ENCODE measurements around the gene CLCA1.

The CLCA1 gene

GRCh38 chr1:86466109-86466844 lies 2.5 kb upstream of the CLCA1 start:
- DNase-seq: no peak

GRCh38 chr1:86466986-86467385 lies 1.7 kb upstream of the CLCA1 start:
- DNase-seq: no peak

- no peak for DNase-seq
Observed at GRCh38 chr1:86470859-86471258, 2.1 kb downstream of the CLCA1 start.

- DNase-seq: no peak
Observed at GRCh38 chr1:86471291-86471690, 2.6 kb downstream of the CLCA1 start.

- no peak for DNase-seq
Observed at GRCh38 chr1:86472152-86472551, 3.4 kb downstream of the CLCA1 start.

GRCh38 chr1:86472767-86473166 lies 4.0 kb downstream of the CLCA1 start:
- DNase-seq: no peak

- no peak for DNase-seq
Observed at GRCh38 chr1:86477256-86477655, 8.5 kb downstream of the CLCA1 start.

GRCh38 chr1:86477682-86478081 lies 9.0 kb downstream of the CLCA1 start:
- no peak for DNase-seq

GRCh38 chr1:86478416-86479156 lies 9.9 kb downstream of the CLCA1 start:
- DNase-seq: no peak

GRCh38 chr1:86481966-86482365 lies 13.2 kb downstream of the CLCA1 start:
- no peak for DNase-seq

GRCh38 chr1:86487131-86487810 lies 18.5 kb downstream of the CLCA1 start:
- DNase-seq: no peak

GRCh38 chr1:86487811-86488141 lies 19.0 kb downstream of the CLCA1 start:
- DNase-seq: no peak

- no peak for DNase-seq
Observed at GRCh38 chr1:86489242-86489878, 20.6 kb downstream of the CLCA1 start.

GRCh38 chr1:86491171-86491950 lies 22.6 kb downstream of the CLCA1 start:
- no peak for DNase-seq

GRCh38 chr1:86498281-86498680 lies 29.6 kb downstream of the CLCA1 start:
- no peak for DNase-seq

GRCh38 chr1:86499987-86500593 lies 31.4 kb downstream of the CLCA1 start:
- no peak for DNase-seq

GRCh38 chr1:86500714-86501113 lies 32.0 kb downstream of the CLCA1 start:
- DNase-seq: no peak

GRCh38 chr1:86502125-86502646 lies 33.5 kb downstream of the CLCA1 start:
- DNase-seq: peak; percentile 16 to 24

- DNase-seq: peak in 1 of 2 experiments; percentile 15
Observed at GRCh38 chr1:86502721-86503405, 34.1 kb downstream of the CLCA1 start.

- no peak for DNase-seq
Observed at GRCh38 chr1:86503406-86504136, 34.8 kb downstream of the CLCA1 start.

- DNase-seq: no peak
Observed at GRCh38 chr1:86504137-86504479, 35.4 kb downstream of the CLCA1 start.
